Tibial artery (tissue), 4 donors: Measurements from ENCODE around the gene REEP6.
A peak's percentile ranks its signal among the peaks of the same experiment; 100 is the strongest.

ENCODE experiments used
- DNase-seq, 2 donors: peaks; one replicate each; pipeline ENCODE4 v3.0.0-alpha.2; 2019
- H3K27ac ChIP-seq, 2 donors: fragments of 200-600 bp; sonication (generic) in 1 of 2; 1 replicate in 1 of 2; 2 replicates in 1 of 2; pipeline ENCODE4 v1.5.1; 2018 to 2019; ENCODE audit warnings: mild to moderate bottlenecking in 1 of 2
- H3K27me3 ChIP-seq, 2 donors: fragments of 200-600 bp; sonication (generic) in 1 of 2; one replicate each; pipeline versions ENCODE4 v1.5.1 to v1.6.0; 2016 to 2019
- H3K36me3 ChIP-seq, 3 donors: fragments of 200-600 bp; sonication (generic) in 2 of 3; one replicate each; pipeline ENCODE4 v1.5.1; 2016 to 2019; ENCODE audit warnings: mild to moderate bottlenecking in 2 of 3
- H3K4me1 ChIP-seq, 4 donors: fragments of 200-600 bp; sonication (generic) in 2 of 4; 1 replicate in 3 of 4; 2 replicates in 1 of 4; pipeline ENCODE4 v1.5.1; 2016 to 2019
- H3K4me3 ChIP-seq, 2 donors: fragments of 200-600 bp; sonication (generic) in 1 of 2; 1 replicate in 1 of 2; 2 replicates in 1 of 2; pipeline ENCODE4 v1.5.1; 2018 to 2019; ENCODE audit warnings: mild to moderate bottlenecking in 2 of 2
- H3K9me3 ChIP-seq, 3 donors: fragments of 200-600 bp; sonication (generic) in 1 of 3; one replicate each; pipeline ENCODE4 v1.5.1; 2016 to 2019
- CTCF ChIP-seq, 2 experiments: fragments of 200-600 bp in 1 of 2; fragments of 450-650 bp in 1 of 2; IDR thresholded peaks; one replicate each; pipeline ENCODE4 v1.5.1; 2017 to 2019; ENCODE audit warnings: antibody characterized with exemption in 2 of 2, mild to moderate bottlenecking in 1 of 2, moderate library complexity in 1 of 2
- intact Hi-C: fragments of 100-400 bp; cut with DNase I; formaldehyde crosslinking; loops from one replicate; pipeline ENCODE4 v1.15.0; 2023; ENCODE audit warnings: low total_unique reads

Gene REEP6

GRCh38 chr19:1459479-1459878 lies 31.5 kb upstream of the REEP6 start:
- H3K36me3 ChIP-seq = peaks cover 9 to 16% (median 10%) of the 10 kb centered on the region in 3 donors
- no peaks in the 10 kb centered on the region for H3K9me3 ChIP-seq

GRCh38 chr19:1460033-1460995 lies 30.7 kb upstream of the REEP6 start:
- DNase-seq = no peak
- intact Hi-C loops = no loop called here
- no peak overlapping the region for H3K27ac ChIP-seq
- TF ChIP-seq CTCF (IDR thresholded peaks at IDR 0.05) = no peak
- H3K4me1 ChIP-seq = peaks cover 0 to 23% (median 7%) of the 10 kb centered on the region in 4 donors
- peaks cover 0 to 45% of the 10 kb centered on the region in 2 donors for H3K27me3 ChIP-seq
- H3K36me3 ChIP-seq = peaks cover 9 to 16% (median 10%) of the 10 kb centered on the region in 3 donors
- no peak overlapping the region for H3K4me3 ChIP-seq
- no peaks in the 10 kb centered on the region for H3K9me3 ChIP-seq

More at GRCh38 chr19:1459479-1459878, 31.5 kb upstream of the REEP6 start:
- Histone ChIP-seq H3K27ac (no peak overlapping the region), H3K27me3 (peaks cover 0 to 49% of the 10 kb centered on the region in 2 donors), H3K4me3 (no peak overlapping the region), H3K4me1 (peaks cover 0 to 24% (median 9%) of the 10 kb centered on the region in 4 donors)
- intact Hi-C loops = no loop called here
- TF ChIP-seq CTCF (IDR thresholded peaks at IDR 0.05) = no peak
- DNase-seq = no peak

- no peaks in the 10 kb centered on the region for H3K9me3 ChIP-seq
- peaks cover 9 to 16% (median 10%) of the 10 kb centered on the region in 3 donors for H3K36me3 ChIP-seq
- no peak for TF ChIP-seq CTCF (IDR thresholded peaks at IDR 0.05)
- intact Hi-C loops = no loop called here
- H3K4me3 ChIP-seq = no peak overlapping the region
- no peak overlapping the region for H3K27ac ChIP-seq
- peaks cover 0 to 45% of the 10 kb centered on the region in 2 donors for H3K27me3 ChIP-seq
- H3K4me1 ChIP-seq = peaks cover 0 to 23% (median 16%) of the 10 kb centered on the region in 4 donors
- DNase-seq = no peak
Measured at GRCh38 chr19:1461862-1462261, 29.1 kb upstream of the REEP6 start.

- intact Hi-C loops = no loop called here
- peaks cover 2 to 53% (median 49%) of the 10 kb centered on the region in 4 donors for H3K4me1 ChIP-seq
- H3K4me3 ChIP-seq = no peak overlapping the region
- TF ChIP-seq CTCF (IDR thresholded peaks at IDR 0.05) = peak; percentile 24 to 37
- no peak overlapping the region for H3K27ac ChIP-seq
- H3K9me3 ChIP-seq = no peaks in the 10 kb centered on the region
- H3K36me3 ChIP-seq = peaks cover 8 to 10% (median 10%) of the 10 kb centered on the region in 3 donors
- H3K27me3 ChIP-seq = peaks cover 5 to 55% of the 10 kb centered on the region in 2 donors
- DNase-seq = no peak
Measured at GRCh38 chr19:1465191-1466016, 25.6 kb upstream of the REEP6 start.

- TF ChIP-seq CTCF (IDR thresholded peaks at IDR 0.05) = no peak
- Histone ChIP-seq H3K9me3 (no peaks in the 10 kb centered on the region), H3K36me3 (peaks cover 1 to 4% (median 3%) of the 10 kb centered on the region in 3 donors), H3K27ac (no peak overlapping the region), H3K27me3 (peaks cover 12 to 62% of the 10 kb centered on the region in 2 donors), H3K4me1 (peaks cover 8 to 59% (median 55%) of the 10 kb centered on the region in 4 donors), H3K4me3 (no peak overlapping the region)
- no peak for DNase-seq
- intact Hi-C loops = no loop called here
Measured at GRCh38 chr19:1466018-1466460, 24.9 kb upstream of the REEP6 start.
